Activated naive CD8-positive, alpha-beta T cell treated with anti-CD3 and anti-CD28 coated beads, Interleukin-2, amount 50 U/mL, for 24 hours (primary cell): ENCODE data around the gene FBXW7.

Experiments
- ATAC-seq: fragments of 150-1000 bp; cut with Tn5 transposase; one replicate; pipeline ENCODE4 v1.10.0; 2021
- DNase-seq: peaks from one replicate; pipeline ENCODE4 v3.0.0; 2021
- H3K27ac Mint-ChIP-seq: one replicate; pipeline ENCODE4 v1.8.0; 2021; ENCODE audit warnings: mild to moderate bottlenecking, mixed read lengths
- H3K27me3 Mint-ChIP-seq: one replicate; pipeline ENCODE4 v1.8.0; 2021; ENCODE audit warnings: mixed read lengths
- H3K36me3 Mint-ChIP-seq: one replicate; pipeline ENCODE4 v1.8.0; 2021; ENCODE audit warnings: low read depth, mixed read lengths
- H3K4me1 Mint-ChIP-seq: one replicate; pipeline ENCODE4 v1.8.0; 2021; ENCODE audit warnings: mixed read lengths
- H3K4me3 Mint-ChIP-seq: one replicate; pipeline ENCODE4 v1.8.0; 2021; ENCODE audit warnings: mild to moderate bottlenecking, moderate library complexity, mixed read lengths
- H3K9me3 Mint-ChIP-seq: one replicate; pipeline ENCODE4 v1.8.0; 2021; ENCODE audit warnings: mixed read lengths

FBXW7 gene

GRCh38 chr4:152299553-152299952 lies 236.3 kb downstream of the FBXW7 start:
- Mint-ChIP-seq H3K9me3 (no peaks in the 10 kb centered on the region), H3K27ac (no peak overlapping the region), H3K4me1 (no peaks in the 10 kb centered on the region), H3K27me3 (no peaks in the 10 kb centered on the region), H3K4me3 (no peak overlapping the region), H3K36me3 (no peaks in the 10 kb centered on the region)
- no peak for ATAC-seq
- no peak for DNase-seq

GRCh38 chr4:152296386-152296785 lies 239.5 kb downstream of the FBXW7 start:
- ATAC-seq: no peak
- DNase-seq: no peak
- Mint-ChIP-seq H3K4me1 (no peaks in the 10 kb centered on the region), H3K27me3 (no peaks in the 10 kb centered on the region), H3K4me3 (no peak overlapping the region), H3K36me3 (no peaks in the 10 kb centered on the region), H3K27ac (no peak overlapping the region), H3K9me3 (no peaks in the 10 kb centered on the region)

DNA sequence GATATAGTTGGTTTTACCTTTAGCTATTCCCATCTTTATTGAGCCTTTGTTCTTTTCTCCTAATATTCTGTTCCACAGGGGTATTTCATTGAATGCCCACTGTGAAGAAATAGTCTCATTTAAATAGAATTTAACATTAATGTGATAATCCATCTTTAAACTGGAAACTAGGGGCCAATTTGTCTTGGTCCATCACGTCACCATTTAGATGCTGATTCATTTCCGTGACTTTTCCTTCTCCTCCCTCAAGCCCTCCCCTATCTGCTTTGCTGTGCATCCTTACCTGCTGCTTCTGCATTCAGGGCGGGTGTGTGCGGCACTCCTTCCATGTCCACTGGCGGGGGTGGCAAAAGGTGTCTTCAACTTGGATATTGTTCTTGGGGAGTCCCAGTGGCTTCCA lies 241.1 kb downstream of the FBXW7 start:
- no peak for DNase-seq
- no peaks in the 10 kb centered on the region for H3K9me3 Mint-ChIP-seq

DNA sequence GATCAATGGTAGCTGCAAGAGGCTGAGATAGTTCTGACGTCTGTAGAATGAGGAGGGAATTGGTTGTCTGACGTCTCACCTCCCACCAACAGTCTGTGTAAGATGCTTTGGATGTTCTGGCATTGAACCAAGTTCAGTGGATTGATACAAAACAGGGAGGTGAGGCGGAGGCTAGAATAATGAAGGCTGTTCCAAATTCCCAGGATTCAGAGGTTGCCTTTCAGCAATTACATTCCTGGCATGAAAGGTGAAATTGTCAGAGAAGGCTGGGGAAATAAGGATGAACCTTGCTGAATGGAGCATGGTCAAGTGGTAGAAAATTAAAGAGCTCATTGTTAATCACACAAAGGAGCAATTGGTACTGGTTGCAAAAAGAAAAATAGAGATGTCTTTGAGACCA lies 241.6 kb downstream of the FBXW7 start:
- DNase-seq (no peak), ATAC-seq (no peak)
- H3K9me3 Mint-ChIP-seq: no peaks in the 10 kb centered on the region
- H3K27ac Mint-ChIP-seq: no peak overlapping the region
- no peaks in the 10 kb centered on the region for H3K36me3 Mint-ChIP-seq
- H3K27me3 Mint-ChIP-seq: no peaks in the 10 kb centered on the region
- H3K4me3 Mint-ChIP-seq: no peak overlapping the region
- H3K4me1 Mint-ChIP-seq: no peaks in the 10 kb centered on the region

More for the DNA sequence above, 241.1 kb downstream of the FBXW7 start:
- no peaks in the 10 kb centered on the region for H3K27me3 Mint-ChIP-seq
- H3K27ac Mint-ChIP-seq: no peak overlapping the region
- no peak overlapping the region for H3K4me3 Mint-ChIP-seq
- ATAC-seq: no peak
- H3K36me3 Mint-ChIP-seq: no peaks in the 10 kb centered on the region
- no peaks in the 10 kb centered on the region for H3K4me1 Mint-ChIP-seq

GRCh38 chr4:152293527-152293926 lies 242.4 kb downstream of the FBXW7 start:
- H3K27me3 Mint-ChIP-seq: no peaks in the 10 kb centered on the region
- no peaks in the 10 kb centered on the region for H3K36me3 Mint-ChIP-seq
- no peak overlapping the region for H3K27ac Mint-ChIP-seq
- H3K4me3 Mint-ChIP-seq: no peak overlapping the region
- H3K4me1 Mint-ChIP-seq: no peaks in the 10 kb centered on the region
- ATAC-seq (no peak), DNase-seq (no peak)
- no peaks in the 10 kb centered on the region for H3K9me3 Mint-ChIP-seq

DNA sequence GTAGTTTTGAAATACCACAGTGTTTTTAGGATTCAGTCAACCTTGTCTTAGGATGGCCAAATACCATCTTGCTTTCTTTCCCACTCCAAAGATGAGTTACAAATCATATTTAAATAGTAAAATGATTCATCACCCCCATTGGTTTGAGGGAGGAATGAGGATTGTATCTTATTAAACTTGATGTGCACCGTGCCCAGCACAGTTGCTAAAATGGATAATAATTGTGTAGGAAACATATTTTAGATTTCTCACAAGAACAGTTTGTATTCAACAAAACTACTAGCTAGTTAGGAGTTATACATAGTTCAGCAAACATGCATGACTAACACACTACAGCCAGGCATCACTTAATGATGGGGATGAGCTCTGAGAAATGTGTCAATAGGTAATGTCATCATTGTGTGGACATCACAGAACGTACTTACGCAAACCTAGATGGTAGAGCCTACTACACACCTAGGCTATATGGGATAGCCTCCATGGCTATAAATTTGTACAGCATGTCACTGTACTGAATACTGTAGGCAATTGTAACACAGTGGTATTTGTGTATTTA lies 245.4 kb downstream of the FBXW7 start:
- ATAC-seq (no peak), DNase-seq (no peak)
- no peaks in the 10 kb centered on the region for H3K4me1 Mint-ChIP-seq
- no peak overlapping the region for H3K4me3 Mint-ChIP-seq
- no peaks in the 10 kb centered on the region for H3K27me3 Mint-ChIP-seq
- no peak overlapping the region for H3K27ac Mint-ChIP-seq
- H3K9me3 Mint-ChIP-seq: no peaks in the 10 kb centered on the region
- no peaks in the 10 kb centered on the region for H3K36me3 Mint-ChIP-seq

DNA sequence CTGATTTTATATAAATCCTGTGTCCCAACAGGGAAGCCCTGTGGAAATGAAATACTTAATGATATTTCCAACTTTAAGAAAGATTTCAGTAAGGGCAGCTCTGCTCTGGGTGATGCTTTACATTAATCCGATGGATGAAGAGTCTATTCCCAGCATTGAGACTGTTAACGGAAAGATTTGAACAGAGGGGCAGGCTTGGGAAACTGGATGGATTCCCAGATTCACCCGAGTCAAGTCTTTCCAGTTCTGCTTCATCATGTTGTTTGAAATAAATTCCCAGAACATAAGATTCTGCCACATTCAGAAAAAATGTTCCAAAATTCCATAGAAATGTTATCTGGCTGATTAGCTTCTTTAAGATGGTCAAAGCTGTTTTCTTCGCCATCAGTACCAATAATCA lies 246.0 kb downstream of the FBXW7 start:
- Mint-ChIP-seq H3K27me3 (no peaks in the 10 kb centered on the region), H3K4me1 (no peaks in the 10 kb centered on the region), H3K9me3 (no peaks in the 10 kb centered on the region), H3K36me3 (no peaks in the 10 kb centered on the region), H3K4me3 (no peak overlapping the region), H3K27ac (no peak overlapping the region)
- no peak for DNase-seq
- no peak for ATAC-seq

DNA sequence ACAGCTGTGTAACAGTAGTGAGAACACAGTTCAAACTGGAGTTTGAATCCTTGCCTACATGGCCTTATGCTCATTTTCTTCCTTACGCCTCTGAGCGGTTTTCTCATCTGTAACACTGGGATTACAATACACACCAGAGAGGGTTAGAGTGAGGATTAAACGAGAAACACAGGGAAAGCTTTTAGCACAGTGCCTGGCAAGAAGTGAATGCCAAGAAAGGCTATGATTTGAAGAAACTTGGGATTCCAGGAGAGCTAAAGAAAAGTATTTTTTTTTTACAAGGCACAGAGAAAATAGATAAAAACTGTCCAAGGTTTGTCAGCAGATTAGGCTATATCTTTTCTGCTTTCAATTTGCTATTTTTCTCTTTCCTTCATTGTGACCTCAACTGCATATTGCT lies 246.4 kb downstream of the FBXW7 start:
- Mint-ChIP-seq H3K36me3 (no peaks in the 10 kb centered on the region), H3K27me3 (no peaks in the 10 kb centered on the region), H3K4me1 (no peaks in the 10 kb centered on the region), H3K9me3 (no peaks in the 10 kb centered on the region), H3K4me3 (no peak overlapping the region), H3K27ac (no peak overlapping the region)
- no peak for ATAC-seq
- no peak for DNase-seq

DNA sequence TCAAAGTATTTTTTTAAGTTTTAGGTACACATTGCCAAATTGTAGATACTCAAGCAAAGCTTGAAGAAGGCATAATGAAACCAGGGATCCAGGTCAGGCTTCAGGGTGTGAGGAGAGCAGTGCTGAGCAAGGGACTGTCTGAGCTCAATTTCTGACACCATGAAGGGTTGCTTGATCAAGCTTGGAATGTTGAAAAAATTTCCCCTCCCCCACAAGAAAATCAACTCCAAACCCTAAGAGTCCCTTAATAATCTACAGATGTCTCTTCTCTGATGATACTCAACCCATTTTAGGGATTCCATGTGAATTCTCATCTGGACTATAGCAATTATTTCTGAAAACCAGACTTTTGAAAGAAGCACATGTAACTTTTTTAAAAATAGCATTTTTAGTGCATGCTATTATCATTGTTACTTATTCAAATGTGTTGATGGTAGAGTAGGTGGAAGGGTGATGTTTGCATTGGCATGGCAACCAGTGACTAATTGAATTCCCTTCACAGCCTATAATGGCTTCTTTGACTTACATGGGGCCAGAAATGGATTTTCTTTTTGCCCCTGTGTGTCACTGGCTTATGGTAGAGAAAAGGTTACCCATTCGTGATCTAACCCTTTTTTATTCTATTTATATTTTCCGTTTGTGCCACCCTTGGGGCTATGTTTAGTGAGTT lies 252.0 kb downstream of the FBXW7 start:
- no peaks in the 10 kb centered on the region for H3K36me3 Mint-ChIP-seq
- H3K4me3 Mint-ChIP-seq: no peak overlapping the region
- no peaks in the 10 kb centered on the region for H3K9me3 Mint-ChIP-seq
- H3K27me3 Mint-ChIP-seq: no peaks in the 10 kb centered on the region
- DNase-seq (no peak), ATAC-seq (no peak)
- H3K4me1 Mint-ChIP-seq: peaks cover 7% of the 10 kb centered on the region
- H3K27ac Mint-ChIP-seq: no peak overlapping the region

DNA sequence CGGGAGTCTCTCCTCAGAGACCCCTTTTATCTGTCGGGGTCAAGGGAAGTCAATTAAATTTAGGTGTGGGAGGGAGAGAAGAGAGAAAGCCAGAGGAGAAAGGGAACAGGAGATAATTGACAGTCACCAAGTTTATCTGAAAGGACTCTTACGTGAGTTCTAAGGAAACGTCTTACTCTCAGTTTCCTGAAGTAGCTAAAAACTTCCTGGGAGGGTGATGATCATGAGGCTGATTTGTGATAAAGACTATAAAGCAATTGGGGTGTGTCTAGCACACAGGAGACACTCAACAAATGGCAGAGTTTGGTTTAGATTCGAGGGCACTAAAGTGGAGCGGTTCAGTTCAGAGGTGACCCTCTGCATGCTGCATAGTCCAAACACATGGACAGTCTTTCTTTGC lies 254.1 kb downstream of the FBXW7 start:
- Mint-ChIP-seq H3K27me3 (no peaks in the 10 kb centered on the region), H3K27ac (no peak overlapping the region), H3K4me3 (no peak overlapping the region), H3K36me3 (no peaks in the 10 kb centered on the region), H3K9me3 (no peaks in the 10 kb centered on the region), H3K4me1 (peaks cover 7% of the 10 kb centered on the region)
- DNase-seq (no peak), ATAC-seq (no peak)

DNA sequence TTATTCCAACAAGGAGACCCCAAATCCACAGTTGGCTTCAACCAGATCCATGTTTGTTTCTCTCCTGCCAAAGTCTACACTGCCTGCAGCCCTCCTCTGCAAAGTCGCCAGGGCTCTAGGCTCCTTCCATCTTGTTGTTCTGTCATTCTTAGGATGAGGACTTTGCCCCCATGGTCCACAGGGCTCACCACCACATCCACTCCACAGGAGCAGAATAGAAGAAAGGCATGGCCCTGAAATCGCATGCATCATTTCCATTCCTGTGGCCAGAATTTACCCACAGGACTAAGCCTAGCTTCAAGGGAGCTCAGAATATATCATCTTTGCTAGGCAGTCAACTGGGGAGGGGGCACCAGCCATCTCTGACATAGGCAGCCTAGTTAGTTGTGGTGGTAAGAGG lies 254.7 kb downstream of the FBXW7 start:
- H3K4me3 Mint-ChIP-seq: no peak overlapping the region
- no peak for ATAC-seq

DNA sequence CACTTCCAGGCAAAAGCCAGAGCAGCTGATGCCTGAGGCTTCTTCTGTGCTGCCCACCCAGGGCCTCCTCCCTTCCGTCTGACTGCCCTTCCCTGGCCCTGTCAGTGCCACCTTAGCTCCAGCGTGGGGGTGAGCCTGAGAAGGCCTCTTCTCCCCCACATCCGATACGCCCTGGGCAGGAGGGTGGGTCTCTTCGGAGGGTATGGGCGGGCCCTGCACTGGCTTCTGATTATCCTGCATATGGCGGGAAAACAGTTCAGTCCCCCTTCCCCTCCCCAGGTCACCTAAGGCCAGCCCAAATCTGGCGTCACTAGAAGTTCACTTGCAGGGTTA lies 256.7 kb downstream of the FBXW7 start:
- no peak overlapping the region for H3K27ac Mint-ChIP-seq
- DNase-seq (no peak), ATAC-seq (no peak)
- no peaks in the 10 kb centered on the region for H3K36me3 Mint-ChIP-seq
- peaks cover 7% of the 10 kb centered on the region for H3K4me1 Mint-ChIP-seq
- no peaks in the 10 kb centered on the region for H3K27me3 Mint-ChIP-seq
- H3K9me3 Mint-ChIP-seq: no peaks in the 10 kb centered on the region
- no peak overlapping the region for H3K4me3 Mint-ChIP-seq

More for the DNA sequence above, 254.7 kb downstream of the FBXW7 start:
- no peak for DNase-seq
- Mint-ChIP-seq H3K9me3 (no peaks in the 10 kb centered on the region), H3K36me3 (no peaks in the 10 kb centered on the region), H3K4me1 (peaks cover 7% of the 10 kb centered on the region), H3K27ac (no peak overlapping the region), H3K27me3 (no peaks in the 10 kb centered on the region)

DNA sequence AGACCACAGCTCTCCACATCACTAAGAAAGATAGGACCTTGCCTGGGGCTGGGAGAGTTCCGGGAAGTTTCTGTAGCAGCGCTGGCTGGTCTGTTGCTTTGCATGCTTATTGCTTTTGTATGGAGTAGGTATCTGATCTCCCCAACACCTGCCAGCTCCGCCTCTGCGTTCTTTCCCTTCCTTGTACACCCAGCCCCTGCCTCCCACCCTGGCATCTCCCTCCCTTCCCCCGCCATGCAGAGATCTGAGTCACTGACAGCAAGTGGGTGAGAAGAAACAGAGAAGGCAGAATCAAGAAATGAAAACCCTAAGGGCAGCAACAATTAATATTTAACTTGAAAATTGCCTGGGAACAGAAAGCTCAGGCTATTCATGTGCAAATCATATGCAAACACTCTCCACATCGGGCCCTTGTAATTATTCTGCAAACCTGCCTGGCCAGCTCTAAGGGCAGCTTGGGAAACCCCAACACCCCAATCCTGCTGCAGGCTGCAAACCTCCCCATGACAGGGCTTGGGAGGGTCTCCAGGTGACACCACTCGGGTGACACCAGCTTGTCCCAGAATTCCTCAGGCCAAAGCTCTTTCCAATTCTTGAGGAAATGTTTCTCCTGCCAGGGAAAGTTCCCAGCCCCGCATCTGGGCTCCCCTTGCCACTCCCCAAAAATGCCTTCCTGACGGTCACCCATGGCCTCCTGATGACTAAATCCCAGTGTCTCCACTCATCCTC lies 257.2 kb downstream of the FBXW7 start:
- no peaks in the 10 kb centered on the region for H3K36me3 Mint-ChIP-seq
- DNase-seq (no peak), ATAC-seq (no peak)
- no peak overlapping the region for H3K27ac Mint-ChIP-seq
- H3K27me3 Mint-ChIP-seq: no peaks in the 10 kb centered on the region
- H3K9me3 Mint-ChIP-seq: no peaks in the 10 kb centered on the region
- no peak overlapping the region for H3K4me3 Mint-ChIP-seq
- peaks cover 7% of the 10 kb centered on the region for H3K4me1 Mint-ChIP-seq

DNA sequence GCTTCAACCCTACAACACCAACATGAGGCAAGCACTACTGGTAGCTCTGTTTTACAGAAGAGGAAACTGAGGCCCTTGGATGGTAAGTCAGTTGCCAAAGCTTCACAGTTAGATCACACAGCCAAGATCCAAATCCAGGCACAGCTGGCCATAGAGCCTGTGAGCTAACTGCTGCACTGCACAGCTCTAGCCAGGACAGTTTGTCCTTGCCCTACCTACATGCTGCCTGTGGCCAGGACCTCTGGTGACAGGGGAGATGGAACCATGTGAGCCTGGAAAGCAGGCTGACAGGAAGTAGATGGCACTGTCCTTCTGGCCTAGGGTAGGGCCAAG lies 257.8 kb downstream of the FBXW7 start:
- Mint-ChIP-seq H3K27me3 (no peaks in the 10 kb centered on the region), H3K27ac (no peak overlapping the region), H3K9me3 (no peaks in the 10 kb centered on the region), H3K4me3 (no peak overlapping the region), H3K36me3 (no peaks in the 10 kb centered on the region), H3K4me1 (peaks cover 7% of the 10 kb centered on the region)
- DNase-seq (no peak), ATAC-seq (no peak)

DNA sequence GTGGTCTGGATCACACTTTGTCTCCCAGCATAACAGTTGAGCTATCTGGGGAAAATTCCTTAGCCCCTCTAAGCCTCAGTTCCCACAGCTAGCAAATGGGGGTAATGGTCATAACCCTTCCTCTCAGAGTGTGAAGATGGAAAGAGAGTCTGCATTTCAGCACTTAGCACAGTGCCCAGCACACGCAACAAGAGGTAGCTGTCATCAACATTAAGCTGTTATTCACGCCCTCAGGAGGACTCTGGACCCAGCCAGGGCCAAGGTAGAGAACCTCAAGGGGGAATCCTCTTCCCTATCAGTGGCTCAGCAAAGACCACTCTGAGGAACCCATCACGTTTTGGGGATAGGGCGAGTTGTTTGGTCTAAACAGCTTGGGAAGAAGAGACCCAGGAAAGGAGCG lies 258.6 kb downstream of the FBXW7 start:
- H3K36me3 Mint-ChIP-seq: no peaks in the 10 kb centered on the region
- H3K27me3 Mint-ChIP-seq: no peaks in the 10 kb centered on the region
- no peak overlapping the region for H3K4me3 Mint-ChIP-seq
- no peak overlapping the region for H3K27ac Mint-ChIP-seq
- ATAC-seq: no peak
- H3K9me3 Mint-ChIP-seq: no peaks in the 10 kb centered on the region
- no peak for DNase-seq
- H3K4me1 Mint-ChIP-seq: peaks cover 7% of the 10 kb centered on the region
